ENCODE measurements around the gene NR0B2.

The NR0B2 gene

GRCh38 chr1:26913389-26913753, 404 bp downstream of the NR0B2 start:
- Histone ChIP-seq H3K9me3 (ENCODE audit: control insufficient read depth, insufficient read depth, low read length) (no peaks in the 10 kb centered on the region), H3K9me2 (replicated peaks; ENCODE audit: control insufficient read depth, low read length) (no peaks in the 10 kb centered on the region), H3K4me2 (ENCODE audit: low read length) (no peak overlapping the region), H3K36me3 (ENCODE audit: control insufficient read depth, low read length) (no peaks in the 10 kb centered on the region), H4K20me1 (ENCODE audit: control insufficient read depth, insufficient read depth, low read depth, low read length) (no peaks in the 10 kb centered on the region), H3K79me2 (ENCODE audit: control insufficient read depth, low read length) (no peaks in the 10 kb centered on the region), H3K4me3 (ENCODE audit: low read length) (no peak overlapping the region), H3K27ac (ENCODE audit: low read depth, low read length) (no peak overlapping the region), H3K27me3 (ENCODE audit: control insufficient read depth, low read length) (no peaks in the 10 kb centered on the region), H3F3A (ENCODE audit: control insufficient read depth, insufficient read depth) (no peaks in the 10 kb centered on the region), H3K4me1 (ENCODE audit: control insufficient read depth, low read length) (no peaks in the 10 kb centered on the region)
- TF ChIP-seq EZH2phosphoT487 (IDR thresholded peaks at IDR 0.05; ENCODE audit: borderline replicate concordance, low read length) = no peak
- no peak for TF ChIP-seq CTCF (IDR thresholded peaks at IDR 0.05; ENCODE audit: low read depth, low read length, poor library complexity, severe bottlenecking)

GRCh38 chr1:26912147-26912490, 1.7 kb downstream of the NR0B2 start:
- H3K36me3 ChIP-seq (ENCODE audit: control insufficient read depth, low read length) = no peaks in the 10 kb centered on the region
- no peaks in the 10 kb centered on the region for H3K9me3 ChIP-seq (ENCODE audit: control insufficient read depth, insufficient read depth, low read length)
- no peaks in the 10 kb centered on the region for H3K9me2 ChIP-seq (replicated peaks; ENCODE audit: control insufficient read depth, low read length)
- H3K79me2 ChIP-seq (ENCODE audit: control insufficient read depth, low read length) = no peaks in the 10 kb centered on the region
- no peaks in the 10 kb centered on the region for H3K4me1 ChIP-seq (ENCODE audit: control insufficient read depth, low read length)
- TF ChIP-seq CTCF (IDR thresholded peaks at IDR 0.05; ENCODE audit: low read depth, low read length, poor library complexity, severe bottlenecking) (no peak), EZH2phosphoT487 (IDR thresholded peaks at IDR 0.05; ENCODE audit: borderline replicate concordance, low read length) (no peak)
- H4K20me1 ChIP-seq (ENCODE audit: control insufficient read depth, insufficient read depth, low read depth, low read length) = no peaks in the 10 kb centered on the region
- H3K27me3 ChIP-seq (ENCODE audit: control insufficient read depth, low read length) = no peaks in the 10 kb centered on the region
- H3K4me3 ChIP-seq (ENCODE audit: low read length) = no peak overlapping the region
- H3K4me2 ChIP-seq (ENCODE audit: low read length) = no peak overlapping the region
- no peak overlapping the region for H3K27ac ChIP-seq (ENCODE audit: low read depth, low read length)
- H3F3A ChIP-seq (ENCODE audit: control insufficient read depth, insufficient read depth) = no peaks in the 10 kb centered on the region

- Histone ChIP-seq H3K9me2 (replicated peaks; ENCODE audit: control insufficient read depth, low read length) (no peaks in the 10 kb centered on the region), H3F3A (ENCODE audit: control insufficient read depth, insufficient read depth) (no peaks in the 10 kb centered on the region), H3K79me2 (ENCODE audit: control insufficient read depth, low read length) (no peaks in the 10 kb centered on the region), H3K27me3 (ENCODE audit: control insufficient read depth, low read length) (no peaks in the 10 kb centered on the region), H3K4me3 (ENCODE audit: low read length) (no peak overlapping the region), H3K27ac (ENCODE audit: low read depth, low read length) (no peak overlapping the region), H3K9me3 (ENCODE audit: control insufficient read depth, insufficient read depth, low read length) (no peaks in the 10 kb centered on the region), H4K20me1 (ENCODE audit: control insufficient read depth, insufficient read depth, low read depth, low read length) (no peaks in the 10 kb centered on the region), H3K4me2 (ENCODE audit: low read length) (no peak overlapping the region), H3K4me1 (ENCODE audit: control insufficient read depth, low read length) (no peaks in the 10 kb centered on the region), H3K36me3 (ENCODE audit: control insufficient read depth, low read length) (no peaks in the 10 kb centered on the region)
- TF ChIP-seq CTCF (IDR thresholded peaks at IDR 0.05; ENCODE audit: low read depth, low read length, poor library complexity, severe bottlenecking) (no peak), EZH2phosphoT487 (IDR thresholded peaks at IDR 0.05; ENCODE audit: borderline replicate concordance, low read length) (no peak)
These were observed 2.2 kb downstream of the NR0B2 start for GRCh38 chr1:26911399-26912146.

Data from DOHH2 (cell line).